Measurements from ENCODE around the gene ANKRD12. TPM values are rescaled to one million over a fixed set of nuclear protein-coding genes. Genes with fewer than 3 reads are reported as not detected.
"Not testable (repeated sequence)": the region's sequence is repeated elsewhere in the genome, so short reads cannot be mapped to it uniquely, and the experiment has no call there.

Gene ANKRD12
- total RNA-seq, 4 donors from 2014 or later: 84.7 to 137 (median 122) TPM

GRCh38 chr18:9091066-9091476 lies 45.5 kb upstream of the ANKRD12 start:
- Histone ChIP-seq H3K27ac (no peak overlapping the region), H3K4me1 (peaks cover 8 to 45% (median 14%) of the 10 kb centered on the region in 3 donors), H3K9me3 (no peaks in the 10 kb centered on the region), H3K4me3 (no peak overlapping the region), H3K27me3 (no peaks in the 10 kb centered on the region), H3K36me3 (no peaks in the 10 kb centered on the region)
- no peak for TF ChIP-seq POLR2AphosphoS5 (IDR thresholded peaks at IDR 0.05)
- TF ChIP-seq POLR2A (IDR thresholded peaks at IDR 0.05): no peak
- TF ChIP-seq CTCF (IDR thresholded peaks at IDR 0.05): no peak
- no peak for TF ChIP-seq EP300 (IDR thresholded peaks at IDR 0.05)
- ATAC-seq: no peak
- WGBS, 2 donors (ENCODE audit: low coverage in 1 of 2): 75 to 90% methylated on average over 3 to 4 of the region's 4 CpGs

- H3K27ac ChIP-seq: no peak overlapping the region
Measured at GRCh38 chr18:9092665-9093064, 43.9 kb upstream of the ANKRD12 start.

GRCh38 chr18:9093109-9093508 lies 43.5 kb upstream of the ANKRD12 start:
- ATAC-seq, H3K27ac ChIP-seq, H3K36me3 ChIP-seq, H3K4me3 ChIP-seq, H3K9me3 ChIP-seq, H3K27me3 ChIP-seq: not testable (repeated sequence)
- peaks cover 8 to 66% (median 17%) of the 10 kb centered on the region in 3 donors for H3K4me1 ChIP-seq
- 40 to 60% methylated on average over 1 of the region's 3 CpGs for WGBS, 2 donors (ENCODE audit: low coverage in 1 of 2)

More at GRCh38 chr18:9092665-9093064, 43.9 kb upstream of the ANKRD12 start:
- Histone ChIP-seq H3K27me3 (no peaks in the 10 kb centered on the region), H3K36me3 (no peaks in the 10 kb centered on the region), H3K4me3 (no peak overlapping the region), H3K9me3 (no peaks in the 10 kb centered on the region), H3K4me1 (peaks cover 8 to 61% (median 14%) of the 10 kb centered on the region in 3 donors)
- TF ChIP-seq CTCF (IDR thresholded peaks at IDR 0.05): no peak
- TF ChIP-seq POLR2AphosphoS5 (IDR thresholded peaks at IDR 0.05): no peak
- TF ChIP-seq EP300 (IDR thresholded peaks at IDR 0.05): no peak
- no peak for TF ChIP-seq POLR2A (IDR thresholded peaks at IDR 0.05)
- WGBS, 2 donors (ENCODE audit: low coverage in 1 of 2): 55 to 70% methylated on average over 2 of the region's 2 CpGs
- ATAC-seq: no peak

- Histone ChIP-seq H3K27me3 (no peaks in the 10 kb centered on the region), H3K27ac (peak overlapping the region; percentile 78 to 87 (median 82)), H3K4me3 (no peak overlapping the region), H3K4me1 (peaks cover 8 to 74% (median 18%) of the 10 kb centered on the region in 3 donors), H3K9me3 (no peaks in the 10 kb centered on the region), H3K36me3 (no peaks in the 10 kb centered on the region)
- peak; percentile 26 for ATAC-seq
- WGBS, 2 donors (ENCODE audit: low coverage in 1 of 2): 26 to 27% methylated on average over 7 of the region's 7 CpGs
- TF ChIP-seq CTCF (IDR thresholded peaks at IDR 0.05) (no peak), POLR2AphosphoS5 (IDR thresholded peaks at IDR 0.05) (peak; percentile 85), EP300 (IDR thresholded peaks at IDR 0.05) (peak; percentile 13)
Measured at GRCh38 chr18:9094307-9095226, 42.0 kb upstream of the ANKRD12 start.

- Histone ChIP-seq H3K27ac (peak overlapping the region; percentile 78 to 87 (median 82)), H3K9me3 (no peaks in the 10 kb centered on the region), H3K4me3 (no peak overlapping the region), H3K27me3 (no peaks in the 10 kb centered on the region), H3K4me1 (peaks cover 8 to 65% (median 18%) of the 10 kb centered on the region in 3 donors), H3K36me3 (no peaks in the 10 kb centered on the region)
- WGBS, 2 donors (ENCODE audit: low coverage in 1 of 2): 20 to 30% methylated on average over 7 to 9 of the region's 9 CpGs
- peak; percentile 17 for TF ChIP-seq POLR2AphosphoS5 (IDR thresholded peaks at IDR 0.05)
- TF ChIP-seq EP300 (IDR thresholded peaks at IDR 0.05): no peak
- no peak for ATAC-seq
Measured at GRCh38 chr18:9095297-9096006, 41.1 kb upstream of the ANKRD12 start.
